Measurements from ENCODE around the gene PGM5.
"Not testable (repeated sequence)": the region's sequence is repeated elsewhere in the genome, so short reads cannot be mapped to it uniquely, and the experiment has no call there.

Gene PGM5

DNA sequence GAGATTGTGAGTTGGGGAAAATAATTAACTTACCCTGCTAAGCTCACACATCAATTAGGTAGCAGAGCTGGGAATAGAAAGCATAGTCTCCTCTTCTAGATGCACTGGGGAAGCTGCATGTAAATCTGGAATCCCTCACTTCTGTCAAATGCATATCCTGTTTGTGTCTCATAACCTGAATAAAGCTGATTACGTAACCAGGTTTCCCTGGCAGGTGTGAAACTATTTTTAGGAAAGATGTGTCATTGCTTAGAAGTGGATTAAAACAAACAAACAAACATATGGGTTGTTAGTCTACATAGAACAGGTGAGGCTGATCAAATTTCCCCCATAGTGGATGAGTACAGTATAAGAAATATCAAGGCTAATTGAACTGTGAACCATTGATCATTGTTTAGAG, 27.5 kb downstream of the PGM5 start:
- DNase-seq, result not testable (repeated sequence)

DNA sequence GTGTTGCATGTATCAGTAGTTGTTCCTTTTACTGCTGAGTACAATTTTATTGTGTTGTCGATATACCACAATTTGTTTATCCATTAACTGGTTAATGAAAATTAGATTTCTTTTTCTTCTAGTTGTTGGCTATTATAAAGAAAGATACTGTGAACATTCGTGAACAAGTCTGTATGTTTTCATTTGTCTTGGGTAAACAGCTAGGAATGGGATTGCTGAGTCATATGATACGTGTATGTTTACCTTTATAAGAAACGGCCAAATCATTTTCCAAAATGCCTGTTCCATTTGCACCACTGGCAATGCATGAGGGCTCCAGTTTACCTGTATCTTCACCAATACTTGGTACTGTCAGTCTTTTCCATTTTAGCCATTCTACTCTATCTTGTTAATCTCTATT, 33.1 kb downstream of the PGM5 start:
- DNase-seq, result not testable (repeated sequence)

DNA sequence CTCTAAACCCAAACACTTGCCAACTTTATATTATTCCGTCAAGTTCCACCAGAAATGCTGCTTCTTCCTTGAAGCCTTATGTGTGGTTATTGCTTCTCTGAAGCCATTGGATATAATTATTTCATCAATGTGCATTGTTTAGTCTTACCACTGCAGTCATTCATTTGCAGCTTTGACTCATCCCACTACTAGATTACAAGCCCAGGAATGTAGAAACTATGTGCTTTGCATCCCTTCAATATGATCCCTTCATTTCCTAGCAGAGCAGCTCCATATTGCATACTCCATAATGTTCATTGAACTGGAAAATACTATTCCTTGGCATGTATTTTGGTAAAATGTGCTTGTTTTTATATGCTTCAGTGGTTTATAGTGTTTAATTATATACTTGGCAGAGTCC, 34.3 kb downstream of the PGM5 start:
- DNase-seq, result not testable (repeated sequence)

DNA sequence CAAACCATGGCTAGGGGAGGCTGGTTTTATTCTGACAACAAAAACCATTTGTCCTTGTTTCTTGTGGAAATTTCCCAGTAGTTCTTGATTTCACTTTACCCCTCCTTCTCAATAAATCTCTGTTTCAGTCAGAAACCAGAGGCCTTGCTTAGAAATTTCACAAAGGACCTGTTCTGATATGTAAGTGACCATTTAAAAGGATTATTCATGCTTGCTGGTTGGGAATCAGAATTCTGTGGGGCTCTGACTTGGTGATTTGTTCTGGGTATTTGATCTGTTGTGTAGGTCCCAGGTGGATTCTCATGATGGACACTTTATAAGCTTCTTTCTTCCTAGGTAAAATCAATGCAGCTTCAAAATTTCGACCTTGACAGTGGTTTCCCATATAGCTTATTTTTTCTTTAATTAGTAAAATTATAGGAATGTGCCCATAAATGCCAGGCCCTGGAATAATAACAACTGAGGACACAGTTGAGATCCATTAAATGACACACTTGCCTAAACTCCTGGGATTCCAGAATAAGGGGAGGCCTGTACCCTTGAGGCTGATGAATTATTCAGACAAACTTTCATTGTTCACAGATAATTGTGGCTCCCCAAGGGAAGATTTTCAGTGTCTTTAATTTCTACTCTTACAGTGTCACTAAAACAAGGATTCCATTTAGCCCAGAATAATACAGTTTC, 40.1 kb downstream of the PGM5 start:
- not testable (repeated sequence) for DNase-seq

DNA sequence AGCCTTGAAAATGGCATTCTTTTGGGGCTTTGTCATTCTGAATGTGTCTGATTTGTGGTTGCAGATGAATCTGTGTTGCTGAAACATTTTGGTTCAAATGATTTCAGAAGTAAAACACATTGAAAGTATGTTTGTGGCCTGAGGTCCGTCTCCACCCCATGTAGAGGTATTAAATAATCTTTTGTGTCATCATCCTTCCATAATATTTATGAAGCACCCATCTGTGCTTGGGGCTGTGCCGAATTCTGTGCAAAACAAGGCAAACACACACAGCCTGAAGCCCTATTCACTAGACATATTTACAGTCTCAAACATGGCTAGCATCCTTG, 40.6 kb downstream of the PGM5 start:
- DNase-seq, result not testable (repeated sequence)

DNA sequence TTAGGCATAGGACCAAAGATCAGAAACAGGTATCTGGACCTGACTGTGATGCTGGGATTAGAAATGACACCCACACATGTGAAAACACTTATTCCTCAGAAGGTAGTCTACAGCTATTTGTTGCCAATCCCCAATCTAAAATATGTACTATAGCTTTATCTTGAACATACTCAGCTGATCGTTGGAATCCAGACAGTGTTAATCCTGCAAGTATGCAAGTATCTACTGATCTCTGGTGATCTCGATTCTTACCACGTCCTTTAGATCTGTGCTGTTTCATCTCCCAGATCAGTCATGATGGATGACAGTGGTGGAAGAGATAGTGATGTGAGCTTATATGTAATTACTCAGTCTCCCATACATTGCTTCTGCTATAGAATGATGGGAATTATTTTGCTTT, 41.4 kb downstream of the PGM5 start:
- DNase-seq, result not testable (repeated sequence)

DNA sequence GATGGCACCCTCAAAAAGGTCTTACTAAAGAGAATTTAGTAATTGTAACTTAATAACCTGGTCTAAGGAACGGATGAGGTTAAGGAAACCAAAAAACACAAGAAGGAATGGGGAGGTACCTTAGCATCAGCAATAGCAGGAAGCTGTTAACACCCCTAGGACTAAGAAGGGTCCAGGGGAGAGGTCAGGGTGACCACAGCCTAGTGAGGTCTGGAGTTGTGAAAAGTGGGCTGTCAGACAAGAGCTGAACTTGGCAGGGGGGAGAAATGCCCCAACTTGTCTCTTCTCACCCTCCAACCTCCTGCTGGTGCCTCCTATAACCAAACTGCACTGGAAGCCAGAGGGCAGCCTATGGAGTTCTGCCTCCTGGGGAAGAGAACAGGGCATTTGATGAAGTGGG, 41.9 kb downstream of the PGM5 start:
- DNase-seq, result not testable (repeated sequence)

DNA sequence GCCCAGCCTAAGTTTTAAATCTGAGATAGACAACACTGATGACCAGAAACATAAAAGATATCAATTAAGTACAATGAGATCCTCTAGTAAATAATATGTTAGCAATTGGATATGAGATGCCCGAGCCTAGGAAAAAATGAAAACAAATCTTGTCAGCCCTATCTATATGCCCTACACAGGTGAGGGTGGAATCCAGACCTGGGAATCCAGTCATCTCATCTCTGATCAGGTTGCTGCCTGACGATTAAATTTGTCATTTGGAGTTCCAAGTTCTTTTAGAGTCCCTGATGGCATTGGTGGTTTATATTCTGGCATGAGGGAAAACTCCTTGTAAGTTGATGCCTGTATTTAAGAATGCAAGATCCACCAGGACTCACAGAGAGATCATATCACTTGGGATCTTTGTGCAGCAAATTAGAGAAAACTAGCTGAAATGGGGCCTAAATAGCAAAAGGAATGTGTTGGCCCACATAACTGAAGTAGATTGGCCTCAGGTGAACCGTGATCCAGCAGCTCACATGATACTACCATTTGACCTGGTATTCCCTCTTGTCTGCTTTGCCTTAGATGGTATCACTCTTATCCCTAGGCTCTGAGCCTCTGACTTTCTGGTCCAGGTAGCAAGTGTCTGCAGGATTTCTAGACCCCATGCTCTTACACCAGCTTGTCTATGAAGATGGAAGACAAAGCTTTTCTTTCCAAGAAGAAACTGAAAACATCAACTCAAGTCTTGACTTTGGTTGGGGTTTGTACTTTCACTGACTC, 48.2 kb downstream of the PGM5 start:
- DNase-seq, result not testable (repeated sequence)

DNA sequence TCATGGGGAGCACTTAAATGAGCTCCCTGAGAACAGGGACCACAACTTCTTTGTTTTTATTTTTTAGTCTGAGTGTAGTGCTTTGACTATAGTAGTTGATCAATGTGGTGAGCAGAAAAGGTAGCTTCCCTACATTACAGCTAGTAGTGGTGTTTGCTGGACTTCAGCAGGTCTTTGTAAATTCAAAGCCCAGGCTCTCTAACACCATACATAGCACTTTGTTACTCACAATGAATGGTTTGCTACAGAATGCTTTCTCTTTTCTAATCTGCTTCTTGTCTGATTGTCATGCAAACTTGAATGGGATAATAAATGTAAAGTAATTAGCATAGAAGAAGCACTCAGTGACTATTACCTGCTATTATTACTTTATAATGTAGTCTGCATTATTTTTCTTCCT, 55.5 kb downstream of the PGM5 start:
- not testable (repeated sequence) for DNase-seq

DNA sequence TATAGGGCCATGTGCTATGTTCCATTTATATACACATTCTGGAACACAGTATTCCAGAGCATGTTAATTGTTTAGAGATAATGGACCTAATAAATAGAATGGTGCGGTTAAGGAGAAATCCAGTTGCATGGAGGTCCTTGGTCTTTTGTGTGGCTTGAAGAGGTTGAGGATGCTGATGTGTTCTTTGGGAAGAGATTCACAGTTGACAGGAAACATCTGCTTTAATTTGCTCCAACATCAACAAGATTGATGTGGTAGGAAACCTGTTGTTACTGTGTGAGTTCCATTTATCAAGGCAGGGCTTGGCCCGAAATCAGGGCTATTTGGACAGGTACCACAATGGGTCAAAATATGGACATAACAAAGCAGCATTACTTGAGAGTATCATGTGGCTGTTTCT, 56.3 kb downstream of the PGM5 start:
- DNase-seq, result not testable (repeated sequence)

DNA sequence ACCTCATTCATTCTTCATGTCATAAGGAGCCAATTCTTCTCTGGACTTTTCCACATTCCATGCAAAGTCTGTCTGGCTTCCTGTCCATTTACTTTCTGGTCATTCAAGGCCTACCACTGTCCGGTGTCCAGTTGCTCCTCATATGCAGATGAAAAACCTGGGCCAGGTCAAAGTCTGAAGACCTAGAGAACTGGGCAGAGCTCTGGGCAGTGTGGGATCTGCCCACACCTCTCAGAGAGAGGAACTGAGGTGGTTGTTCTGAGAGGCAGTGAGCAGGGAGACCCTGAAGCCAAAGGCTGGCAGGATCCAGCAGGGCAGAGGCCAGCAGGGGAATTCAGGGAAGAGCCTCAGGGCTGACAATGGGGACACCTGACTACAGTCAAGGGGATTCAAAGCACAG, 58.7 kb downstream of the PGM5 start:
- DNase-seq, result not testable (repeated sequence)

DNA sequence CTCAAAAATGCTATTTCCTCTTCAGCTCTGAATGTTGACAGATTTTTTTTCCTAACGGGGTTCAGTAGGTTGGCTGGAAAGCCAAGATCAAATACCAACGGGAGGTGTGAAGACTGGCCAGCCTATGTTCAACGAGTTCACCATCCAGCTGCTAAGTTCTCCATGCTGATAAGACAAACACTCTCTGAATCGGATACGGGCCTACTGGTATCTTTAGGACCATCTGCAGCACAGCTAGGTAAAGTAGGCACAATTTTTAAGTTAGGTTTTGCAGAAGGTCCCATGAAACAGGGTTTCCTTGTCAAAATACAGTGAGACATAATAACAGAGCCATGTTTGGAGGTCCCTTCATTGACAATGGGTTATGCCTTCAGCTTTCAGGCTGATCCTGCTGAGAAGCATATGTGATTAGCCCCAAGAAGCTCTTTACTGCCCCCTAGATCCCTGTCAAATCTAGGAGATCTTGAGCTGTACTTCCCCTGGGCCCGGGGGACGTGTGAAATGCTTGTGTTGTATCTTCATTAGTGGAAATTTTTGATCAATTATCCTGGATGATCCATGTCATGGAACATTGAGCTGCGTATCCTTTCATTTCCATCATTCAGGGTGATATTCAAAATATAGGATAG, 60.6 kb downstream of the PGM5 start:
- no peak for DNase-seq

DNA sequence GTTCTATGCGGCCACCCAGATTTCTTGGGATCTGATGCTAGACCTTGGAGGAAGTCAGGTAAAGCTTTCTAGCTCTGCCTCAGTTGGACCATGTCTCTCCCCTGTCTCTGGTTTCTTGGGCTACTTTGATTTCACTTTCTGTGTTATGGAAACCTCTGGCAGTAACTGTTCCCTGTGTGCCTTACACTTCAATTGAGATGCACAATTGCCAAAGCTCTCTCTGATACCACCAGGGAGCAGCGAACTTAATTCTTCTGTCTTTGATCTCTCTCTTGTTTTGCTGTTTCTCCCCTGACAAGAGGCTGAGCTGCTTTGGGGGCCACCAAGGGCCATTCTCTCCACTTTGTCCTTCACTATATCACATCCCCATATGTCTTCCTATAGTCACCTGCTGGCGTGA, 61.4 kb downstream of the PGM5 start:
- no peak for DNase-seq

DNA sequence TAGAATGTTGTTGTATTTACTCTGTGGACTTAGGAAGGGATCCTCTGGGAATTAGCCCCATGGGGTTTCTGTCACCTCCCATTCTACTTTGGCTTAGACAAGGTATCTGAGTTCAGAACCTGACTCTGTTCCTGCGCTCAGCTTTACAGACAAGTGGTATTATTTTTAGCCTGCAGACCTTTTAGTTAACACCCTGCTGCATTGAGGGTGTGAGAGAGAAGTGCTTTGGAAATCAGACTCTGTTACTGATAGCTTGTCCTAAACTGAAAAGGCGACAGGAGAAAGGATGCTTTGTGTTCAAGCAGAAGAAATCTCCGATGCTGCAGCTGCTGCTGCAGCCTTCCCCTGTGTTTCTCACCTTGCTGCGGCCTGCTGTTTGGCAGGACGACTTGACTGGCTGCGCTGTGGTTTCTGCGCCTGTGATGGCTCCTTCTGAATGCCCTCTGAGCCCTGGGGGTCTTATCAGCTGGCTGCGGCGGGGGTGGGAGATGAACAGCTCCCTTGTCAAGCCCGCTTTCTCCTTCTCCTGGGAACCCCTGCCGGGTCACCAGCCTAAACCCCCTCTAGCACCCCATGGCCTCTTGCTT, 61.9 kb downstream of the PGM5 start:
- DNase-seq, result no peak

DNA sequence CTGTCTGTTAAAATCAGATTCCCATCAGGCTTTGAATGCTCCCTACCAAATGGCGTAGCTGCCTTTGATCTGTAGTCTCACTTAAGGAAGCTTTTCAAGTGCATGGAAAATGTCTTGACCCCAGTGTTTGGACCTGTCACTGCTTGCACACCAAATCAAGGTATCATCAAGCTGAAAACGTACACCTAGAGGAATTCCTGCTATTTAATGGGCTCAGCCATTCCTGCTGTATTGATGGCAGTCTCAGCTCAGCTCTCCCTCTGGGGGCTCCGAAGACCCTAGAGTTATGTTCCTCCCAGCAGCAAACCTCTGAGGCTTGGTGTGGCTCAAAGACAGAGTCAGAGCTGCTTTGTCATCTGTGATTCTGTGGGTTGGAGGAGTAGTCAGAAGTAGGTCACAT, 63.5 kb downstream of the PGM5 start:
- DNase-seq, result no peak

DNA sequence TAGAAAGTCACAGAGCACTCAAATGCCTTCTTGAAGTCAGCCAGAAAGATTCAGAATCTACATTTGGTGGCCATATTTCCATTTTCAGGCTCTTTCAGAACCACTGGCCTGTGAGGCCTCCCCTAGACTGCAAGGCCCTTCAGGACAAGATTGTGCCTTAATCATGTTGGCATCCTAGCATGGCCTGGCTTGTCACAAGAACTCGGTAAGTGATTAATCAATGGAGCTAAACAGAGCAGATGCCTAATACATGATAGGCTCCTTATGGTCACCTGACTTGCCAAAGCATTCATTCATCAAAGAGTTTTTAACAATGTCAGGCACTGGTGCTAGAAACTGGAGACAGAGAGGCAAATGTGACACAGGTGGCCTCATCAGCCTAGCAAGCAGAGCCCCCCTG, 70.3 kb downstream of the PGM5 start:
- DNase-seq, result no peak

DNA sequence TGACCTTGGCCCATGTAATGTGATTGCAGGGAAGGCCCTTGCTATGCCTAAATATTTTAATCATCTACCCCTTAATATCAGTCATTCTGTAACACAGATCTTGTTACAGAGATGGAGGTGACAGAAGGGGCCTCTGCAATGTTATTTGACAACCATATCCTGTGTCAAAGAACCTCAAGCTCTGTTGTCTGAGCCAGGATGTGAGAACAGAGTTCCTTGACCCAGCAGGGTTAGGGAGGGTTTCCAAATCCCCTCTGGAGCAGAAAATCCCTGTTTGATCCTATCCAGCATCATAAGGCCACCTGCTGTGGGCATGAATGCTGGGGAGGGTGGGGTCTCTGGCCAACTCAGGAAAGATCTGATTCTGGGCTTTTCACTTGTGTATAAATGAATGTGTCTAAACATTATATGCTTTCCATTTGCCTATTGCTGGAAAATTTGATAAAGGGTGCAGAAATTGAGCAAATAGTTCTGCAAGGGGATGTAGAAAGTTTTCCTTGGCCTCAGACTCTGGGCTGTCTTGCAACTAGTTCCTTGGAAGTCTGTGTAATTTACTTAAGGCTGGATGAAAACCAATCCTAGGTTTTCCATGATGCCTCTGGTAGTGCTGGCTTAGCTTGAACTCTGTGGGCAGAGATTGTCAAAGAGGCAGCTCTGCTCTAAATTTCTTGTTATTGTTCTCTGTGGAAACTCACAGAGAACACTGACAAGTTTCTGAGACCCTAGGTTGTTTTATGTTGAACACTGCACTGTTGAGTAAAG, 71.0 kb downstream of the PGM5 start:
- DNase-seq, result no peak

DNA sequence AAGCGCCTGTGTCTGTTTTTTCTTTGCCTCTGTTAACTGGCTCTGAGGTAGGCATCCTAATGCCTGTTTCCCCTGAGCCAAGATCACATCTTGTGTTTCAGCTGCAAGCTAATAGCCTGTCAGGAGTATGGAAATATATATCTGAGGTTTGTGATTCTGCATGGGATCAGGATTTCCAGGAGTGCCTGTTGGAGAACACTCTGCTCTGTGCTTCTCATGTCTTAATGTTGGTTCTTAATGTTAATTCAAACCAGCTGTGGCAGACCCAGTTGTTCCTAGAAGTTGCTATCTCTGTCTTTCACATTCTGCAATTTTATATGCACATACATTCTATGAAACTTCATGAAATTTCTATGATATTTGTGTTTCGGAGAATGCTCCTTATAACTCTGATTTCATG, 72.1 kb downstream of the PGM5 start:
- no peak for DNase-seq

DNA sequence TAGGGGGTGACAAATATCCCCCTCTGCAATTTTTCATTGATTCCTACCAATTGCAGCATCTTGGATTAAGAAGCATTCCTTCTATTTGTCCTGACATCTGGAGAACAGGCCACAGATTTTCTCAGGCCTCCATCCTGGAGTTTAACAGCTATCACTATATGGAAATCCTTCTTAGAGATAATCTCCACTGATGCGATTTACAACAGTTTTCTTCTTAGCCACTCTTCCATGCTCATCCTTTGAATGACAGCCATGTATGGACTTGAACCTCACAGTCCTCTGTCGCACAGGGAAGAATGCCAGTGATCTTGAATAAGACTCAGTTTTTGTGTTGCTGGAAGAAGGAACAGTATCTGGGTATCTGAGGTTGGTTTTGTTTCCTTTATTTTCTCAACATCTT, 73.2 kb downstream of the PGM5 start:
- no peak for DNase-seq

DNA sequence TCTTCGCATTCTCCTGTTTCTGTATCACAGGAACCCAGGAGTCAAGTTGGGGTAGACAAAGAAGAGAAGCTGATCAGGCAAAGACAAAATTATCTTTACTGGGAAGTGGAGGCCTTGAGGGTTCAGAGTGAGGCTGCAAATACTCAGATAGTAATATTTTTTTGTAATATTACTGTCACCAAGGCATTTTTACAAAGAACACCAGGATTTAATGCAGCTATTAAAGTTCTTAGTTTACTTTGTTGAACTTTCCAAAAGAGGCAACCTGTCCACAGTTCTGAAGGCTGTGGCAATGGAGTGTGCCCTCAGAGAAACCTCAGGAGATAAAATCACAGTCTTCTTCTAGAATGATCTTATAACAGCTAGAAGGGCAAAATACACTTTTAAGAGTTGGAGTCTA, 74.9 kb downstream of the PGM5 start:
- no peak for DNase-seq

DNA sequence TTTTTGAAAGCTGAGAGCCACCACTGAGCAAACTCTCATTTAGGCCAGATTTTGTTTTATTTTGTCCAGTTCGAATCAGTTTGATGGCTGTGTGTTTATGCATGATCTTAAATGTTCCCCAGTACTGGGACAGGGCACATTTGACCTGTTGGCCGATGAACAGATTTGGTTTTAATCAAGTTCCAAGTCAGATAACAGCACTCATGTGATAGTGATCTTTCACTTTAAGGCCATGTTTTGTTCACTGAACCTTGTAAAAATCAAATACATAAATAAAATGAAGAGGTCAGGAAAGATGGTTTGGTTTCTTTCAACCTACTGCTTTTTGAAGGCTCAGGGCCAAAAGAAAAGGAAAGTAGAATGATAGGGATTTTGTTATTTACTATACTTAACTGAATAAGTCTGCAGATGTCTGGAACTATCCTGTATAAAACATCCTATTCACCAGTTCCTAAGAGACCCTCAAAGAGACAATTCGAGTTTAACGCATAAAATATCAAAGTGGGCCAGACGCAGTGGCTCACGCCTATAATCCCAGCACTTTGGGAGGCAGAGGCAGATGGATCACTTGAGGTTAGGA, 77.2 kb downstream of the PGM5 start:
- DNase-seq, result no peak

DNA sequence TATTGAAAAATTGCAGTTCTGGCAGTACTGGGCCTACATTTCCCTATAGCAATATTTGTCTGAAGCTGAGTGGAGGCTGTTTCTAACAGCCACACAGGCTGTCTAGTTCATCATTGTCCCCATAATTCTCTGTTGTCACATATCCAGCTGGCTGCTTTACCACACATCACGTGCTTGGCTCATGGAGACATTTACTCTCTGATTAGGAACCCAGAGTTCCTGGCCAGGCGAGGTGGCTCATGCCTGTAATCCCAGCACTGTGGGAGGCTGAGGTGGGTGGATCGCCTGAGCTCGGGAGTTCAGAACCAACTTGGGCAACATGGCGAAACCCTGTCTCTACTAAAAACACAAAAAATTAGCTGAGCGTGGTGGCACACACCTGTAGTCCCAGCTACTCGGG, 81.4 kb downstream of the PGM5 start:
- DNase-seq, result no peak

DNA sequence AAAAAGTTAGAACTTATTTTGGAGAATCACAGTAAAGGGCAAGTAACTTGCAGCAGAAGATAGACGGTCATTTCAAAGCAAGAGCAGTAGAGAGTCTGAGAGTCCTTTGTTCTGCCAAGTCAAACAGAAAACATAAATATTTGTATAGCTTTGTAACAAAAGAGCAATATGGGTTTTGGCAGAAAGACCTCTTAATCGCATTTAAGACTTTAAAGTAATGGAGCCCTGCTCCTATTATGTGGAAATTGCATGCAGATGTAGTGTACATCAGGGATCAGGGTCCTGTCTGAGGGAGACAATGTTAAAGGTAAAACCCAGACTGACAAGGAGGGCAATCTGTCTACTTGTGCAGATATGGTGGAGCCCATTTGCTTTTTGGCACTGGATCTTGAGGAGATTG, 87.2 kb downstream of the PGM5 start:
- DNase-seq, result no peak

All from stimulated activated CD4-positive, alpha-beta T cell treated with anti-CD3 and anti-CD28 coated beads, Interleukin-2, amount 100 ng/mL, for 24 hours (primary cell).